MG63 (cell line): ENCODE results near the gene MIEF2. TPM values are rescaled to one million over a fixed set of nuclear protein-coding genes. Genes with fewer than 3 reads are reported as not detected.
"Not testable (repeated sequence)": the region's sequence is repeated elsewhere in the genome, so short reads cannot be mapped to it uniquely, and the experiment has no call there.

ENCODE experiments used
- DNase-seq: peaks from one replicate; pipeline ENCODE4 v3.0.0-alpha.2; 2020
- H3K27me3 ChIP-seq: fragments of 250-450 bp; sonication (Bioruptor Pico); 2 replicates; pipeline ENCODE4 v1.5.1; 2020; ENCODE audit warnings: mild to moderate bottlenecking, moderate library complexity
- H3K36me3 ChIP-seq: fragments of 250-450 bp; sonication (Bioruptor Pico); 2 replicates; pipeline ENCODE4 v1.5.1; 2020; ENCODE audit warnings: mild to moderate bottlenecking, moderate library complexity
- H3K4me3 ChIP-seq: fragments of 250-450 bp; sonication (Bioruptor Pico); 2 replicates; pipeline ENCODE4 v1.5.1; 2020; ENCODE audit warnings: mild to moderate bottlenecking, moderate library complexity
- H3K9me3 ChIP-seq: fragments of 250-450 bp; sonication (Bioruptor Pico); 2 replicates; pipeline ENCODE4 v1.5.1; 2020; ENCODE audit warnings: mild to moderate bottlenecking, moderate library complexity
- total RNA-seq: library from RNA; depleted of rRNA; stranded (reverse); fragments of >200 nt; shearing (Covaris generic); gene quantifications from 2 replicates; pipeline ENCODE4 v1.2.3, GENCODE V29; 2014; ENCODE audit warnings: low replicate concordance

The MIEF2 gene
- total RNA-seq, 1 experiment from 2014 or later = 19.9 TPM

- peak overlapping the region; percentile 75 for H3K4me3 ChIP-seq
- no peaks in the 10 kb centered on the region; the same call in none of the 2 replicates for H3K36me3 ChIP-seq
- DNase-seq = no peak
- H3K9me3 ChIP-seq = no peaks in the 10 kb centered on the region
- no peaks in the 10 kb centered on the region for H3K27me3 ChIP-seq
Observed at GRCh38 chr17:18261659-18262058, 1.2 kb downstream of the MIEF2 start.

DNA sequence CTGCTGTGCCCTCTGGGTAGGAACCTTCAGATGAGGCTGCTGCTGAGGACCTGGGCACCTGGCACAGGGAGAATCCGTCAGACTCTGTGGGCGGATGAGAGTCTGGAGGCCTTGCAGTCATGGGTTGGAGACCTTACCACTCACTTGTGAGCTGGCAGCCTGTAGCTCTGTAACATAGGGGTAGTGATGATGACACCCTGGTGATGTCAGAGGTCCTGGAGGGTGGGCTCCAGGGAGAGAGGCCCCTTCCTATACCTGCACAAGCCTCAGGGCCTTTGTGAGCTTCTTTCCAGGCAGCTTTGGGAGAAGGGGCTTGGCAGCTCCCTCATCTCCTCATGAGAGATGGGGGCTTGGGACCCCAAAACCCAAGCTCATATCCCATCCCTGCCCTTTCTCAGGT lies 1.6 kb downstream of the MIEF2 start:
- Histone ChIP-seq H3K9me3 (no peaks in the 10 kb centered on the region), H3K4me3 (no peak overlapping the region), H3K36me3 (no peaks in the 10 kb centered on the region; the same call in none of the 2 replicates), H3K27me3 (no peaks in the 10 kb centered on the region)
- no peak for DNase-seq

DNA sequence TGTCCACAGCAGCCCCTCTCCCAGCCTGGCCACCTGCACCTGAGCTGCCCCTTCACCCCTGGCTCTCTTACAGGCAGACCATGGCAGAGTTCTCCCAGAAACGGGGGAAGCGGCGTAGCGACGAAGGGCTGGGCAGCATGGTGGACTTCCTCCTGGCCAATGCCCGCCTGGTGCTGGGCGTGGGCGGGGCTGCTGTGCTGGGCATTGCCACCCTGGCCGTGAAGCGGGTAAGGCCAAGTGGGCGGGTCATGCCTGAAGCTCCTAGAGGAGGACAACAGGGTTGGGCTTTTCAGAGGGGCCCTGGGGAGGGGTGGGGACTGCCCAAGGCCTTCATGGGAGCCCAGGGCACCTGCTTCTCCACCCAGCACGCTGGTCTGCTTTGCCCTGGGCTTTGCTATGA lies 2.2 kb downstream of the MIEF2 start:
- no peak for DNase-seq
- Histone ChIP-seq H3K4me3 (no peak overlapping the region), H3K36me3 (no peaks in the 10 kb centered on the region; the same call in none of the 2 replicates), H3K9me3 (no peaks in the 10 kb centered on the region), H3K27me3 (no peaks in the 10 kb centered on the region)

DNA sequence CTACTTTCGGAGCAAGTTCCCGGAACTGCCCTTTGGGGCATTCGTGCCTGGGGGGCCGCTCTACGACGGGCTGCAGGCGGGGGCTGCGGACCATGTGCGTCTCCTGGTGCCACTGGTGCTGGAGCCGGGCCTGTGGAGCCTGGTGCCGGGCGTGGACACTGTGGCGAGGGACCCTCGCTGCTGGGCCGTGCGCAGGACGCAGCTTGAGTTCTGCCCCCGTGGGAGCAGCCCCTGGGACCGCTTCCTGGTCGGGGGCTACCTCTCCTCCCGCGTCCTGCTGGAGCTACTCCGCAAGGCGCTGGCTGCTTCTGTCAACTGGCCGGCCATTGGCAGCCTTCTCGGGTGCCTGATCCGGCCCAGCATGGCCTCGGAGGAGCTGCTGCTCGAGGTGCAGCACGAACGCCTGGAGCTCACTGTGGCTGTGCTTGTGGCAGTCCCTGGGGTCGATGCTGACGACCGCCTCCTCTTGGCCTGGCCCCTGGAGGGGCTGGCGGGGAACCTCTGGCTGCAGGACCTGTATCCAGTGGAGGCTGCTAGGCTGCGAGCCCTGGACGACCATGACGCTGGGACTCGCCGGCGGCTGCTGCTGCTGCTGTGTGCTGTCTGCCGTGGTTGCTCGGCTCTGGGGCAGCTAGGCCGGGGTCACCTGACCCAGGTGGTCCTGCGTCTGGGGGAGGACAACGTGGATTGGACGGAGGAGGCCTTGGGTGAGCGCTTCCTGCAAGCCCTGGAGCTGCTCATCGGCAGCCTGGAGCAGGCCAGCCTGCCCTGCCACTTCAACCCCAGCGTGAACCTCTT lies 3.6 kb downstream of the MIEF2 start:
- no peaks in the 10 kb centered on the region for H3K27me3 ChIP-seq
- H3K36me3 ChIP-seq = no peaks in the 10 kb centered on the region; the same call in 1 of the 2 replicates
- H3K4me3 ChIP-seq = no peak overlapping the region
- DNase-seq = no peak
- H3K9me3 ChIP-seq = no peaks in the 10 kb centered on the region

DNA sequence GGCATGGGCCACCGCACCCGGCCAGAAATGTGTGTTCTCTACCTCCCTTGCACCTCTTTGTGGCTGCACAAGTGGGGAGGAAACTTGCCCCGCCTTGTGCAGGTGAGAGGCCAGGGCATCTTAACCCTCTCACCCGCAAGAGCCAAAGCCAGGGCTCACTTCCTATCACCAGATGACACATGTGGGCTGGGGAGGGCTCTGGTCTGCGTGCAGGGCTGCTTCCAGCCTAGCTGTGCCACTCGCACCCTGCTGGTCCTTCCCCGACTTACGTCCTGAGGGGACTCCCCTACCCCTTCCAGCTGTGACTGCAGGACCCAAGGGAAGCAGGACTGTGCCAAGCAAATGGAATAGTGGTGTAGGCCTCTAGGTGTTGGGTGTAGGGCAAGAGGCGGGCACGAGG lies 6.9 kb downstream of the MIEF2 start:
- Histone ChIP-seq H3K27me3 (no peaks in the 10 kb centered on the region), H3K9me3 (no peaks in the 10 kb centered on the region), H3K36me3 (no peaks in the 10 kb centered on the region; the same call in 1 of the 2 replicates), H3K4me3 (no peak overlapping the region)
- no peak for DNase-seq

GRCh38 chr17:18267927-18268711 lies 7.7 kb downstream of the MIEF2 start:
- Histone ChIP-seq H3K36me3 (no peaks in the 10 kb centered on the region; the same call in 1 of the 2 replicates), H3K27me3 (no peaks in the 10 kb centered on the region), H3K9me3 (no peaks in the 10 kb centered on the region), H3K4me3 (no peak overlapping the region)
- no peak for DNase-seq

DNA sequence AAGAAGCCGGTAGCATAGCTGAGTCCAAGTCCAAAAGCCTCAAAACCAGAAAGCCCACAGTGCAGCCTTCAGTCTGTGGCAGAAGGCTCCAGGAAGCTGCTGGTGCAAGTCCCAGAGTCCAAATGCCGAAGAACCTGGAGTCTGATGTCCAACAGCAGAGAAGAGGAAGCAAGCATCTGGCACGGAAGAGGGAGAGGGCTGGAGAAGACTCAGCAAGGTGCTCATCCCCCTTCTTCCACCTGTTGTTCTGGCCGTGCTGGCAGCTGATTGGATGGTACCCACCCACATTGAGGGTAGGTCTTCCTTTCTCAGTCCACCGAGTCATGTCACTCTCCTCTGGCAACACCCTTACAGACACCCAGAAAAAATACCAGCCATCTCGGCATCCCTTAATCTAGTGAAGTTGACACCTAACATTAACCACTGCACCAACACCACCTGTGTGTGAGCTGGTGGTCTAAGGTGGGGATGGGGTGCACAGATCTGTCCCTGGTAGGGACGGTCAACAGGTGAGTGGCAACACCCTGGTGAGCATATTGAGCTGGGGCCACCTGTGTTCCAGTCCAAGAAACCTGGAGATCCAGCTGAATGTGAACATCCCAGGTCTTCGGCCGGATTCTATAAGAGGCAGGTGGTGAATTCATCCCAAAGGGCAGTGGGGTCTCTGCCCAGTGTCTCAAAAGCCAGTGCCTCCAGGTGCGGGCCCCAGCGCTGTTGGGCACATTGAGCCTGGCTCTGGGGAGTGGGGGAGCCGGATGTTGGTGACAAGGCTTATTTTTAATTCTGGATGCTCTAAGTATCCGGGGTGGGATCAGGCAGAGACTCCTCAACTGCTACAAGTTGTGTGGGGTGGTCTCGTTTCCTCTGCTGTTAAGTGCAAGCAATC lies 9.8 kb downstream of the MIEF2 start:
- Histone ChIP-seq H3K27me3 (no peaks in the 10 kb centered on the region), H3K36me3 (no peaks in the 10 kb centered on the region), H3K9me3 (no peaks in the 10 kb centered on the region), H3K4me3 (no peak overlapping the region)
- no peak for DNase-seq

DNA sequence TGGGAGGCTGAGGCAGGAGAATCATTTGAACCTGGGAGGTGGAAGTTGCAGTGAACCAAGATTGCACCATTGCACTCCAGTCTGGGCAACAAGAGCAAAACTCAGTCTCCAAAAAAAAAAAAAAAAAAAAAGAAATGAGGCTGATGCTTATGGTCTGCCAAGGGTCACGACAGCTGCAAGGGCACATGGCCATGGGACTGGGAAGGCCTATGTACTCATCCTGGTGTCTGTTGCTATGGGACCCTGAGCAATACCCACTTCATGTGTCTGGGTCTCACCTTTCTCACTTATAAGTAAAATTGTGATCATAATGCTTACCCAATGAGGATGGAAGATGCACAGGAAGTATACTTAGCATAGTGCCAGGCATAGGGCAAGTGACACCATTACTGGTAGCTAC lies 16.6 kb downstream of the MIEF2 start:
- peaks cover 4% of the 10 kb centered on the region for H3K36me3 ChIP-seq
- H3K27me3 ChIP-seq = no peaks in the 10 kb centered on the region
- DNase-seq = no peak
- H3K4me3 ChIP-seq = no peak overlapping the region
- H3K9me3 ChIP-seq = no peaks in the 10 kb centered on the region

DNA sequence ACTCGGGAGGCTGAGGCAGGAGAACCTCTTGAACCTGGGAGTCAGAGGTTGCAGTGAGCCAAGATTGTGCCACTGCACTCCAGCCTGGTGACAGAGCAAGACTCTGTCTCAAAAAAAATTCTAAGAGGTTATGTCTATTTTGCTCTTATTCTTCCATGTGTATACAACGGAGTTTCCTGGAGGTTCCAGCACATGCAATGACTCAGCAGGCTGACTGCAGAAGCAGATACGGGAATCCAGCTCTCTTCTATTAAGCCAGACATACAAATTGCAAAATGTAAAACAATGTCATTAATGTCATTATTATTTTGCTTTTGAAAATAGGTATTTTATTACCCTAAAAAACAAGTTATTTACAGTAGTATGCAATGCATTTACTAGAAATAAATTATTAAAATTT lies 18.4 kb downstream of the MIEF2 start:
- Histone ChIP-seq H3K4me3 (no peak overlapping the region), H3K9me3 (no peaks in the 10 kb centered on the region), H3K36me3 (peaks cover 4% of the 10 kb centered on the region), H3K27me3 (no peaks in the 10 kb centered on the region)
- DNase-seq = no peak

DNA sequence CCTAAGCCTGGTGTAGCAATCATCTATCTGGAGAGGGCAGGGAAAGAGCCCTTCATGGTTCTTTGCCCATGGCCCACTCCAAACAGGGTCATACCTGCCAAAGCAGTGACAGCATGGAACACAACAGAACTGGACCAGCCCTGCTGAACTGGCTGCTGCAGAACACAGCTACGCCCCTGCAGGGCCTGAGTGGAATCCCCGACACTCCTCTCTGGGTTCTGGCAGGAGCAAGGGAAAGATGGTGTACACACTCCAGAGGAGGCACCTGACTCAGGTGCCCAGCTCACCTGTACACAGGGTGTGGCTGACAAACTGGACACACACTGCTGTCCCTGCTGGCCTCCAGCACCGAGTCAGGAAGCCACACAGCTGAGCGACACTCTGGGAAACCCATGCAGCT lies 19.8 kb downstream of the MIEF2 start:
- no peak overlapping the region for H3K4me3 ChIP-seq
- H3K9me3 ChIP-seq = no peaks in the 10 kb centered on the region
- DNase-seq = no peak
- peaks cover 4% of the 10 kb centered on the region for H3K36me3 ChIP-seq
- no peaks in the 10 kb centered on the region for H3K27me3 ChIP-seq

- DNase-seq = no peak
- Histone ChIP-seq H3K36me3 (peaks cover 4% of the 10 kb centered on the region), H3K27me3 (no peaks in the 10 kb centered on the region), H3K9me3 (no peaks in the 10 kb centered on the region), H3K4me3 (no peak overlapping the region)
Observed at GRCh38 chr17:18280766-18281371, 20.4 kb downstream of the MIEF2 start.

- no peaks in the 10 kb centered on the region for H3K9me3 ChIP-seq
- H3K27me3 ChIP-seq = no peaks in the 10 kb centered on the region
- DNase-seq = no peak
- peaks cover 4% of the 10 kb centered on the region for H3K36me3 ChIP-seq
- H3K4me3 ChIP-seq = no peak overlapping the region
Observed at GRCh38 chr17:18281788-18282187, 21.3 kb downstream of the MIEF2 start.

DNA sequence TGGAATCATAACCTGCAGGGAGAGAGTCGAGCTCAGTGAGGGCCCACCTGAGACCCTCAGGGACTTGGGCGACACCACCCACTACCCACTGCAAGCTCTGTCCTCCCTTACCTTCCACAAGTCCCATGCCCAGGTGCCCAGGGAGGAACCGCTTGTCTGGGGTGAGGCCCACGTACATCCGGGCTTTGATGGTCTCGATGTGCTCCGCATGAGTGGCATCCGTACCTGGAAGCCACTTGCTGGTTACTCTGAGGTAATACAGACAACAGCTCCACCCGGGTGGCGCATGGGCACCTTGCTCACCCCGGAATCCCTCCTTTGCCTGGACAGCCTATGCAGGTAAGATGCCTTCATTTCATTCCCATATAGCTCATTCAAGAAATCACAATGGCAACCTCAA lies 24.8 kb downstream of the MIEF2 start:
- H3K27me3 ChIP-seq = no peaks in the 10 kb centered on the region
- peaks cover 14% of the 10 kb centered on the region for H3K36me3 ChIP-seq
- H3K4me3 ChIP-seq = no peak overlapping the region
- no peak for DNase-seq
- H3K9me3 ChIP-seq = no peaks in the 10 kb centered on the region

DNA sequence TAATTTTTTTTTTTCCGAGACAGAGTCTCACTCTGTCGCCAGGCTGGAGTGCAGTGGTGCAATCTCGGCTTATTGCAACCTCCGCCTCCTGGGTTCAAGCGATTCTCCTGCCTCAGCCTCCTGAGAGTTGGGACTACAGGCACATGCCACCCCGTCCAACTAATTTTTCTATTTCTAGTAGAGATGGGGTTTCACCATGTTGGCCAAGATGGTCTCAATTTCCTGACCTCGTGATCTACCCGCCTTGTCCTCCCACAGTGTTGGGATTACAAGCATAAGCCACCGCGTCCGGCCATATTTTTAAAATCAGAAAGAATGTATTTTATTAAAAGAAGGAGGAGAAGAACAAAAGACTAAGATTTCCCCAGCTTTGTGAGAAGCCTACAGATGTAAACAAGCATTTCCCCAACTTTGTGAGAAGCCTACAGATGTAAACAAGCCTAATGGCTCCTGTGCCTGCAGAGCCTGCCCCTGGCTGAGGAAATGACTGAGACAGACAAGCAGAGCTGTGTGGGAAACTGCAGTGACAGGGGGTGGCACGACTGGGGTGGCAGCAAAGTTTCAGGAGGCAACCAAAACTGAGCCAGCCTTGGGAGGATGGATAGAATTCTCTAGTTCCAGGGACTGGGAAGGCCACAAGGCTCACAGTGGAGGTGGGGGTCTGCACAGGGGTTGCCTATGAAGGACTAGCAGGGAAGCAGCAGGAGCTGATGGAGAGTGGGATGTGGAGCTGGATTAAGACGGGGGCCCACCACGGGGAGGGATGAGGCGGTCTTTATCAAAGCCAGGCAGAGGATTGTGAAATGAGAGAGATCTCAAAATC lies 31.5 kb downstream of the MIEF2 start:
- DNase-seq = no peak
- no peaks in the 10 kb centered on the region for H3K9me3 ChIP-seq
- H3K36me3 ChIP-seq = peaks cover 14% of the 10 kb centered on the region
- no peak overlapping the region for H3K4me3 ChIP-seq
- no peaks in the 10 kb centered on the region for H3K27me3 ChIP-seq

DNA sequence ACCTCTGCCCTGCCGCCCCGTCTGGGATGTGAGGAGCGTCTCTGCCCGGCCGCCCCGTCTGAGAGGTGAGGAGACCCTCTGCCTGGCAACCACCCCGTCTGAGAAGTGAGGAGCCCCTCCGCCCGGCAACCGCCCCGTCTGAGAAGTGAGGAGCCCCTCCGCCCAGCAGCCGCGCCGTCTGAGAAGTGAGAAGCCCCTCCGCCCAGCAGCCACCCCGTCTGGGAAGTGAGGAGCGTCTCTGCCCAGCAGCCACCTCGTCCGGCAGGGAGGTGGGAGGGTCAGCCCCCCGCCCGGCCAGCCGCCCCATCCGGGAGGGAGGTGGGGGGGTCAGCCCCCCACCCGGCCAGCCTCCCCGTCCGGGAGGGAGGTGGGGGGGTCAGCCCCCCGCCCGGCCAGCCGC lies 37.6 kb downstream of the MIEF2 start:
- H3K36me3 ChIP-seq = peaks cover 11% of the 10 kb centered on the region
- H3K27me3 ChIP-seq, H3K9me3 ChIP-seq, H3K4me3 ChIP-seq, DNase-seq: not testable (repeated sequence)
